Measurements from ENCODE around the gene FANCC.

Gene FANCC

GRCh38 chr9:95095641-95096355, 221.7 kb downstream of the FANCC start:
- no peak for TF ChIP-seq ZFX (IDR thresholded peaks at IDR 0.05)
- TF ChIP-seq CTCF (conservative IDR thresholded peaks at IDR 0.05): no peak
- H3K27ac ChIP-seq: no peak overlapping the region

GRCh38 chr9:95094002-95094401, 223.5 kb downstream of the FANCC start:
- no peak for TF ChIP-seq CTCF (conservative IDR thresholded peaks at IDR 0.05)
- no peak for TF ChIP-seq ZFX (IDR thresholded peaks at IDR 0.05)
- H3K27ac ChIP-seq: no peak overlapping the region

GRCh38 chr9:95093586-95093985, 223.9 kb downstream of the FANCC start:
- H3K27ac ChIP-seq: no peak overlapping the region
- TF ChIP-seq CTCF (conservative IDR thresholded peaks at IDR 0.05) (no peak), ZFX (IDR thresholded peaks at IDR 0.05) (no peak)

- no peak overlapping the region for H3K27ac ChIP-seq
- TF ChIP-seq CTCF (conservative IDR thresholded peaks at IDR 0.05): no peak
- no peak for TF ChIP-seq ZFX (IDR thresholded peaks at IDR 0.05)
Measured at GRCh38 chr9:95092262-95093072, 225.0 kb downstream of the FANCC start.

- H3K27ac ChIP-seq: no peak overlapping the region
- TF ChIP-seq CTCF (conservative IDR thresholded peaks at IDR 0.05): no peak
- TF ChIP-seq ZFX (IDR thresholded peaks at IDR 0.05): no peak
Measured at GRCh38 chr9:95091601-95092261, 225.8 kb downstream of the FANCC start.

GRCh38 chr9:95090871-95091577, 226.5 kb downstream of the FANCC start:
- no peak for TF ChIP-seq ZFX (IDR thresholded peaks at IDR 0.05)
- no peak for TF ChIP-seq CTCF (conservative IDR thresholded peaks at IDR 0.05)
- H3K27ac ChIP-seq: no peak overlapping the region

Measured in C4-2B (cell line).